Glomerular visceral epithelial cell (primary cell): Measurements from ENCODE around the gene PIGL.
"Not testable (repeated sequence)": the region's sequence is repeated elsewhere in the genome, so short reads cannot be mapped to it uniquely, and the experiment has no call there.

ENCODE experiments used
- DNase-seq: peaks from one replicate; pipeline ENCODE4 v3.0.0-alpha.2; 2016; ENCODE audit errors: extremely low spot score

PIGL gene

GRCh38 chr17:16216341-16217001, 539 bp upstream of the PIGL start:
- DNase-seq: not testable (repeated sequence)

- DNase-seq: no peak
Measured at GRCh38 chr17:16222406-16222805, 5.4 kb downstream of the PIGL start.

- DNase-seq: not testable (repeated sequence)
Measured at GRCh38 chr17:16229912-16230561, 13.0 kb downstream of the PIGL start.

GRCh38 chr17:16232391-16232790, 15.4 kb downstream of the PIGL start:
- DNase-seq: no peak

GRCh38 chr17:16239931-16240330, 22.9 kb downstream of the PIGL start:
- DNase-seq: no peak

GRCh38 chr17:16241906-16242399, 24.9 kb downstream of the PIGL start:
- no peak for DNase-seq

- no peak for DNase-seq
Measured at GRCh38 chr17:16243385-16243784, 26.4 kb downstream of the PIGL start.

- no peak for DNase-seq
Measured at GRCh38 chr17:16243801-16244567, 27.0 kb downstream of the PIGL start.

- no peak for DNase-seq
Measured at GRCh38 chr17:16247586-16247984, 30.6 kb downstream of the PIGL start.

- no peak for DNase-seq
Measured at GRCh38 chr17:16250635-16251034, 33.6 kb downstream of the PIGL start.

- no peak for DNase-seq
Measured at GRCh38 chr17:16251043-16251442, 34.0 kb downstream of the PIGL start.

GRCh38 chr17:16251556-16251955, 34.5 kb downstream of the PIGL start:
- no peak for DNase-seq

- DNase-seq: no peak
Measured at GRCh38 chr17:16254773-16255400, 37.9 kb downstream of the PIGL start.

- no peak for DNase-seq
Measured at GRCh38 chr17:16255481-16255921, 38.5 kb downstream of the PIGL start.

GRCh38 chr17:16258901-16259300, 41.9 kb downstream of the PIGL start:
- DNase-seq: no peak

GRCh38 chr17:16259926-16260325, 42.9 kb downstream of the PIGL start:
- DNase-seq: no peak

- DNase-seq: no peak
Measured at GRCh38 chr17:16261049-16261448, 44.0 kb downstream of the PIGL start.

- DNase-seq: no peak
Measured at GRCh38 chr17:16262201-16262600, 45.2 kb downstream of the PIGL start.

- no peak for DNase-seq
Measured at GRCh38 chr17:16267174-16267573, 50.2 kb downstream of the PIGL start.

- DNase-seq: no peak
Measured at GRCh38 chr17:16269658-16270057, 52.6 kb downstream of the PIGL start.

- DNase-seq: no peak
Measured at GRCh38 chr17:16272111-16272840, 55.3 kb downstream of the PIGL start.
